CD14-positive monocyte (primary cell): Measurements from ENCODE around the gene ODC1. TPM values are rescaled to one million over a fixed set of nuclear protein-coding genes. Genes with fewer than 3 reads are reported as not detected.

Experiments
- DNase-seq, 3 donors: peaks; one replicate each; pipeline ENCODE4 v3.0.0-alpha.2; 2011 to 2022
- H2AFZ ChIP-seq: 2 replicates; pipeline ENCODE4 v1.6.0; 2012; ENCODE audit warnings: mild to moderate bottlenecking, low read depth, low read length, inconsistent platforms; ENCODE audit not compliant: insufficient read depth, poor library complexity, severe bottlenecking
- H3K27ac ChIP-seq, 2 donors: 1 replicate in 1 of 2; 2 replicates in 1 of 2; pipeline ENCODE4 v1.5.1; 2012 to 2013; ENCODE audit warnings: low read length in 2 of 2, control low read depth in 1 of 2, inconsistent platforms in 1 of 2, low read depth in 1 of 2, mild to moderate bottlenecking in 1 of 2
- H3K27me3 ChIP-seq, 2 donors: one replicate each; pipeline versions ENCODE4 v1.6.0 to v1.6.1; 2011 to 2013; ENCODE audit warnings: low read length in 2 of 2; ENCODE audit not compliant: control insufficient read depth in 2 of 2, insufficient read depth in 2 of 2
- H3K36me3 ChIP-seq, 2 donors: replicated peaks in 1 of 2; 1 replicate in 1 of 2; 2 replicates in 1 of 2; pipeline versions ENCODE4 v1.5.1 to v1.6.1; 2012 to 2013; ENCODE audit warnings: low read length in 2 of 2, control low read depth in 1 of 2, inconsistent platforms in 1 of 2, mild to moderate bottlenecking in 1 of 2; ENCODE audit not compliant: insufficient read depth in 2 of 2, control insufficient read depth in 1 of 2
- H3K4me1 ChIP-seq, 2 donors: 1 replicate in 1 of 2; 2 replicates in 1 of 2; pipeline versions ENCODE4 v1.5.1 to v1.6.1; 2012 to 2013; ENCODE audit warnings: low read length in 2 of 2, control low read depth in 1 of 2, inconsistent platforms in 1 of 2, mild to moderate bottlenecking in 1 of 2, moderate library complexity in 1 of 2; ENCODE audit not compliant: insufficient read depth in 2 of 2, control insufficient read depth in 1 of 2
- H3K4me2 ChIP-seq: replicated peaks from 2 replicates; pipeline ENCODE3; 2012; ENCODE audit warnings: low read length, moderate library complexity, mild to moderate bottlenecking; ENCODE audit not compliant: poor library complexity, severe bottlenecking; ENCODE audit errors: extremely low read depth
- H3K4me3 ChIP-seq, 3 experiments: fragments of 200-600 bp in 1 of 3; sonication (generic) in 1 of 3; replicated peaks in 1 of 3; 1 replicate in 2 of 3; 2 replicates in 1 of 3; pipeline ENCODE4 v1.5.1; 2011 to 2013; ENCODE audit warnings: low read length in 3 of 3, mild to moderate bottlenecking in 3 of 3, control low read depth in 2 of 3, low read depth in 2 of 3, inconsistent platforms in 1 of 3, moderate library complexity in 1 of 3
- H3K79me2 ChIP-seq: 2 replicates; pipeline ENCODE4 v1.6.0; 2012; ENCODE audit warnings: mild to moderate bottlenecking, control low read depth, inconsistent platforms, low read length, moderate library complexity; ENCODE audit not compliant: insufficient read depth
- H3K9ac ChIP-seq: 2 replicates; pipeline ENCODE4 v1.6.0; 2017; ENCODE audit warnings: low read length, mild to moderate bottlenecking; ENCODE audit not compliant: insufficient read depth, poor library complexity, severe bottlenecking
- H3K9me3 ChIP-seq, 2 donors: replicated peaks in 1 of 2; 1 replicate in 1 of 2; 2 replicates in 1 of 2; pipeline versions ENCODE4 v1.5.1 to v1.6.1; 2012 to 2013; ENCODE audit warnings: low read length in 2 of 2, control low read depth in 1 of 2; ENCODE audit not compliant: control insufficient read depth in 1 of 2, insufficient read depth in 1 of 2
- H4K20me1 ChIP-seq: 2 replicates; pipeline ENCODE4 v1.6.0; 2012; ENCODE audit warnings: mild to moderate bottlenecking, low read length, control low read depth, moderate library complexity; ENCODE audit not compliant: insufficient read depth
- H3K27ac Mint-ChIP-seq, 7 donors: one replicate each; pipeline ENCODE4 v1.8.0; 2020; ENCODE audit warnings: mild to moderate bottlenecking in 7 of 7, mixed read lengths in 7 of 7, moderate library complexity in 6 of 7, inconsistent platforms in 2 of 7
- H3K27me3 Mint-ChIP-seq, 3 donors: one replicate each; pipeline ENCODE4 v1.8.0; 2021 to 2022; ENCODE audit warnings: low read depth in 3 of 3, mild to moderate bottlenecking in 3 of 3, mixed read lengths in 3 of 3, moderate library complexity in 3 of 3, inconsistent platforms in 1 of 3
- H3K36me3 Mint-ChIP-seq, 2 donors: one replicate each; pipeline ENCODE4 v1.8.0; 2020; ENCODE audit warnings: mixed read lengths in 2 of 2, inconsistent platforms in 1 of 2, mild to moderate bottlenecking in 1 of 2
- H3K4me1 Mint-ChIP-seq: one replicate; pipeline ENCODE4 v1.8.0; 2020; ENCODE audit warnings: mild to moderate bottlenecking, mixed read lengths
- H3K4me3 Mint-ChIP-seq, 2 donors: one replicate each; pipeline ENCODE4 v1.8.0; 2020; ENCODE audit warnings: mild to moderate bottlenecking in 2 of 2, mixed read lengths in 2 of 2, moderate library complexity in 1 of 2
- H3K9me3 Mint-ChIP-seq, 7 donors: one replicate each; pipeline ENCODE4 v1.8.0; 2020 to 2022; ENCODE audit warnings: mixed read lengths in 7 of 7, mild to moderate bottlenecking in 6 of 7, moderate library complexity in 6 of 7, inconsistent platforms in 2 of 7
- CTCF ChIP-seq: fragments of 200-600 bp; IDR thresholded peaks from one replicate; pipeline ENCODE4 v1.8.0; 2022; ENCODE audit warnings: antibody characterized with exemption, mild to moderate bottlenecking
- WGBS: methylation state at CpG from one replicate; pipeline ENCODE4 v1.1.5; 2013; ENCODE audit warnings: missing lambda C conversion rate; ENCODE audit not compliant: insufficient coverage; 5-methylcytosine and 5-hydroxymethylcytosine counted together
- intact Hi-C, 2 donors: fragments of 100-400 bp; cut with micrococcal nuclease; formaldehyde crosslinking; loops; one replicate each; pipeline versions ENCODE4 v1.15.0 to v1.15.1; 2023
- polyA plus RNA-seq, 3 donors: library from polyadenylated mRNA; depleted of rRNA in 1 of 3; unstranded in 2 of 3; stranded (reverse) in 1 of 3; fragments of 300-500 nt in 2 of 3; fragments of >200 nt in 1 of 3; fragmentation: Illumina TruSeq in 2 of 3; gene quantifications; 1 replicate in 2 of 3; 2 replicates in 1 of 3; pipeline ENCODE4 v1.2.3, GENCODE V29; 2012 to 2021

ODC1 gene
- polyA plus RNA-seq, 3 donors, result 22.7 to 27.3 (median 23.6) TPM

- TF ChIP-seq CTCF, result no peak
- Histone ChIP-seq H3K27ac (no peak overlapping the region), H3K36me3 (no peaks in the 10 kb centered on the region), H3K27me3 (no peaks in the 10 kb centered on the region), H3K9ac (no peak overlapping the region), H3K4me2 (peak overlapping the region; percentile 6), H3K4me1 (peaks cover 54 to 67% of the 10 kb centered on the region in 2 donors), H3K9me3 (no peaks in the 10 kb centered on the region), H3K79me2 (peaks cover 93% of the 10 kb centered on the region), H2AFZ (no peak overlapping the region), H3K4me3 (no peak overlapping the region), H4K20me1 (peaks cover 60% of the 10 kb centered on the region)
- H3K4me1 Mint-ChIP-seq, result peaks cover 77% of the 10 kb centered on the region
- peak overlapping the region in 1 of 7 donors; percentile 80 for H3K27ac Mint-ChIP-seq
- DNase-seq, result no peak
- H3K4me3 Mint-ChIP-seq, result no peak overlapping the region
- peaks cover 0 to 2% (median 0%) of the 10 kb centered on the region in 3 donors for H3K27me3 Mint-ChIP-seq
- WGBS, result 100% methylated on average over 4 of the region's 4 CpGs
- peaks cover 14 to 20% of the 10 kb centered on the region in 2 donors for H3K36me3 Mint-ChIP-seq
- intact Hi-C loops, result no loop called here
- peaks cover 0 to 1% (median 0%) of the 10 kb centered on the region in 7 donors for H3K9me3 Mint-ChIP-seq
Measured at GRCh38 chr2:10393640-10393982, 54.5 kb downstream of the ODC1 start.

GRCh38 chr2:10392951-10393639, 55.0 kb downstream of the ODC1 start:
- 35% methylated on average over 3 of the region's 9 CpGs for WGBS
- peak in 2 of 3 donors; percentile 38 to 46 for DNase-seq
- peak overlapping the region; percentile 28 to 85 (median 80) for H3K27ac Mint-ChIP-seq
- H4K20me1 ChIP-seq, result peaks cover 65% of the 10 kb centered on the region
- intact Hi-C loops, result no loop called here
- H3K4me3 Mint-ChIP-seq, result no peak overlapping the region
- H3K9ac ChIP-seq, result no peak overlapping the region
- no peak overlapping the region for H3K4me3 ChIP-seq
- H2AFZ ChIP-seq, result no peak overlapping the region
- H3K27me3 ChIP-seq, result no peaks in the 10 kb centered on the region
- peaks cover 0 to 1% (median 0%) of the 10 kb centered on the region in 7 donors for H3K9me3 Mint-ChIP-seq
- H3K9me3 ChIP-seq, result no peaks in the 10 kb centered on the region
- no peak for TF ChIP-seq CTCF
- H3K4me1 ChIP-seq, result peaks cover 48 to 62% of the 10 kb centered on the region in 2 donors
- peak overlapping the region; percentile 6 for H3K4me2 ChIP-seq
- H3K36me3 Mint-ChIP-seq, result peaks cover 14 to 25% of the 10 kb centered on the region in 2 donors
- H3K27ac ChIP-seq, result peak overlapping the region; percentile 30 to 42
- peaks cover 0 to 2% (median 0%) of the 10 kb centered on the region in 3 donors for H3K27me3 Mint-ChIP-seq
- peaks cover 97% of the 10 kb centered on the region for H3K79me2 ChIP-seq
- H3K4me1 Mint-ChIP-seq, result peaks cover 77% of the 10 kb centered on the region
- H3K36me3 ChIP-seq, result no peaks in the 10 kb centered on the region
